Measurements from ENCODE around the gene EVA1C.

- TF ChIP-seq SIX5 (IDR thresholded peaks at IDR 0.05; ENCODE audit: borderline replicate concordance in 1 of 2, insufficient read depth in 1 of 2, low read depth in 1 of 2, low read length in 2 of 2) = no peak
- TF ChIP-seq CHAMP1 (IDR thresholded peaks at IDR 0.05) = no peak
- TF ChIP-seq MTA3 (IDR thresholded peaks at IDR 0.05; ENCODE audit: borderline replicate concordance) = no peak
- no peak for TF ChIP-seq SRF (CRISPR knock-in tag; IDR thresholded peaks at IDR 0.05)
- no peak for TF ChIP-seq POLR2AphosphoS5 (IDR thresholded peaks at IDR 0.05; ENCODE audit: control insufficient read depth, insufficient read depth, low read depth, low read length)
- TF ChIP-seq STAT5A (IDR thresholded peaks at IDR 0.05; ENCODE audit: borderline replicate concordance, low read length) = no peak
- no peak for TF ChIP-seq MTA2 (IDR thresholded peaks at IDR 0.05; ENCODE audit: low read depth)
- TF ChIP-seq ZFX (CRISPR knock-in tag; IDR thresholded peaks at IDR 0.05) = no peak
- TF ChIP-seq SREBF2 (CRISPR knock-in tag; IDR thresholded peaks at IDR 0.05) = no peak
Observed at GRCh38 chr21:32447224-32447623, 34.7 kb downstream of the EVA1C start.
